ENCODE results near the gene ARPC3.
"Not testable (repeated sequence)": the region's sequence is repeated elsewhere in the genome, so short reads cannot be mapped to it uniquely, and the experiment has no call there.

The ARPC3 gene

DNA sequence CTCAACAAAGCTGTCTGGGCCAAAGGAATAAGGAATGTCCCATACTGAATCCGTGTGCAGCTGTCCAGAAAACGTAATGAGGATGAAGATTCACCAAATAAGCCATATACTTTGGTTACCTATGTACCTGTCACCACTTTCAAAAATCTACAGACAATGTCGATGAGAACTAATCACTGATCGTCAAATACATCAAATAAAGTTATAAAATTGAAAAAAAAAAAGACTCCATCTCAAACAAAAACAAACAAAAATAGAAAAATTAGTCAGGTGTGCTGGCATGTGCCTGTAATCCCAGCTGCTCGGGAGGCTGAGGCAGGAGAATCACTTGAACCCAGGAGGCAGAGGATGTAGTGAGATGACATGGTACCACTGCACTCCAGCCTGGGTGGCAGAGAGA lies 11.1 kb upstream of the ARPC3 start:
- H3K4ac ChIP-seq (ENCODE audit: low read depth, low read length); H3K9ac ChIP-seq (ENCODE audit: low read length); H3K14ac ChIP-seq (ENCODE audit: low read length); H3K23ac ChIP-seq (ENCODE audit: low read length); H3K4me2 ChIP-seq (ENCODE audit: low read length); H4K91ac ChIP-seq (ENCODE audit: low read depth, low read length); H2BK120ac ChIP-seq (ENCODE audit: insufficient read depth, low read length, poor library complexity); H2AFZ ChIP-seq (ENCODE audit: insufficient read depth, low read length, poor library complexity); H4K8ac ChIP-seq (ENCODE audit: low read depth, low read length); H3K4me3 ChIP-seq (ENCODE audit: low read depth, low read length); H2BK12ac ChIP-seq (ENCODE audit: low read length); H3K79me2 ChIP-seq (ENCODE audit: control insufficient read depth, insufficient read depth, low read length, poor library complexity); H3K27ac ChIP-seq (ENCODE audit: low read depth, low read length); H3K79me1 ChIP-seq (ENCODE audit: low read length); H3K9me3 ChIP-seq (ENCODE audit: insufficient read depth, low read depth, low read length); H3K27me3 ChIP-seq (ENCODE audit: insufficient read depth, low read length); H3K18ac ChIP-seq (ENCODE audit: low read length); H4K12ac ChIP-seq (ENCODE audit: low read depth, low read length); H2BK5ac ChIP-seq (ENCODE audit: low read depth, low read length, poor library complexity); H3K4me1 ChIP-seq (ENCODE audit: control insufficient read depth in 1 of 2, insufficient read depth in 2 of 2, low read length in 2 of 2); H2AK5ac ChIP-seq (ENCODE audit: low read length); DNase-seq: not testable (repeated sequence)
- peaks cover 16 to 25% of the 10 kb centered on the region in 2 experiments for H3K36me3 ChIP-seq (ENCODE audit: control insufficient read depth in 1 of 2, insufficient read depth in 2 of 2, low read length in 2 of 2)
- no CpG with 5 or more reads among the region's 5 CpGs for WGBS (ENCODE audit: extremely low coverage, insufficient coverage, insufficient read length)

DNA sequence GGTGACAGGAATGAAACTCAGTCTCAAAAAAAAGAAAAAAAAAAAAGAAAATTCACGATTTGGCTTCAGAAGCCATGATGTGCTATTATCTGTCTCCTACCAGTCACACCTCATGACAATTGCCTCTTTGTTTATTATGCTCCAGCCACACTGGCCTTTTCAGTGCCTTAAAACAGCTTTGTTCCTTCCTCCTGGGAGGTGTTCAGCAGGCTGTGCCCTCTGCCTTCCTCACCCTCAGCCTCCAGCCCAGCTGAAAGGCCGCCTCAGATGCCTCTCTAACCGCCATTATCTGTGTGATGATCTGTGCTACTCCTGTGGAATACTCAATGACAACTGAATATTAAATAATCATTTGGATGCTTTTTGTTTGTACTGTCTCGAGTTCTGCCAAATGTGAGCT lies 8.6 kb upstream of the ARPC3 start:
- H3K79me1 ChIP-seq (ENCODE audit: low read length): no peaks in the 10 kb centered on the region
- no peaks in the 10 kb centered on the region for H3K79me2 ChIP-seq (ENCODE audit: control insufficient read depth, insufficient read depth, low read length, poor library complexity)
- H2BK5ac ChIP-seq (ENCODE audit: low read depth, low read length, poor library complexity): no peak overlapping the region
- H3K4ac ChIP-seq (ENCODE audit: low read depth, low read length): no peak overlapping the region
- H2AFZ ChIP-seq (ENCODE audit: insufficient read depth, low read length, poor library complexity): no peak overlapping the region
- peaks cover 20 to 23% of the 10 kb centered on the region in 2 experiments for H3K36me3 ChIP-seq (ENCODE audit: control insufficient read depth in 1 of 2, insufficient read depth in 2 of 2, low read length in 2 of 2)
- no peak overlapping the region for H2AK5ac ChIP-seq (ENCODE audit: low read length)
- H2BK120ac ChIP-seq (ENCODE audit: insufficient read depth, low read length, poor library complexity): no peak overlapping the region
- H3K9me3 ChIP-seq (ENCODE audit: insufficient read depth, low read depth, low read length): no peaks in the 10 kb centered on the region
- no peak overlapping the region for H3K23ac ChIP-seq (ENCODE audit: low read length)
- H2BK12ac ChIP-seq (ENCODE audit: low read length): no peak overlapping the region
- no peak overlapping the region for H4K8ac ChIP-seq (ENCODE audit: low read depth, low read length)
- H3K9ac ChIP-seq (ENCODE audit: low read length): no peak overlapping the region
- no peak overlapping the region for H3K4me2 ChIP-seq (ENCODE audit: low read length)
- no peak overlapping the region for H3K14ac ChIP-seq (ENCODE audit: low read length)
- no peak overlapping the region for H3K18ac ChIP-seq (ENCODE audit: low read length)
- H3K27ac ChIP-seq (ENCODE audit: low read depth, low read length): no peak overlapping the region
- no peaks in the 10 kb centered on the region for H3K4me1 ChIP-seq (ENCODE audit: control insufficient read depth in 1 of 2, insufficient read depth in 2 of 2, low read length in 2 of 2)
- H4K91ac ChIP-seq (ENCODE audit: low read depth, low read length): no peak overlapping the region
- H3K4me3 ChIP-seq (ENCODE audit: low read depth, low read length): no peak overlapping the region
- no peak for DNase-seq
- H4K12ac ChIP-seq (ENCODE audit: low read depth, low read length): no peak overlapping the region
- no peaks in the 10 kb centered on the region for H3K27me3 ChIP-seq (ENCODE audit: insufficient read depth, low read length)
- no CpG with 5 or more reads among the region's 4 CpGs for WGBS (ENCODE audit: extremely low coverage, insufficient coverage, insufficient read length)

DNA sequence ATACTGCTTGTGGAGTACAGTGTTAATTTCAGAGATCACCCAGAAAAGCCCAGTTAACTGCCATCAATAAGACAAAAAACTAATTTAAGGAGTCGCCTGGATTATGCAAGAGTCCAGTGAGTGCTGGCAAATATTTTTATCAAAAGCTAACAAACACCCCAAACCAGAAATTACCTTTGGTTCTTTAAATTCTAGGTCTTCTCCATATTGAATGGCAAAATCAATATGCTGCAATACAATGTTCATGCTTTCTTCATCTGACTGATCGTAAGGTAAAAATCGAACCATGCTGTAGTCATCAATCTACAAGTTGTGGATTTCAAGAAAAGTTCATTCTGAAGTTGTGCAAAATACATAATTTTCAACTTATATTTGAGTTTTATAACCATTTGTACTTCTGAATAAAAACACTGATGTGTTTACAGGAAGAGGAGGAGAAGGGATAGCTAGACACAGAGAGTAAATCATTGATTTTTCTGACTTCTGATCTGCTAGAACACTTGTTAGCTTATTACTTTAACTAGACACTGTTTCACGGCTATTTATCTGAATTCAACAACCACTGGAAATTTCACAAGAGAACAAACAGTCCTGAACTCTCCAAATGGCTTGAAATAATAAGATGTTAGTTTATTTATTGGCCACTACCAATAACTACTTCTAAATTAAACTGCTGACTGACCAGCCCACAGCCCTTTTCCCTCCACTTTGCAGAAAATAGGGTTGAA lies 3.6 kb upstream of the ARPC3 start:
- Histone ChIP-seq H3K27ac (ENCODE audit: low read depth, low read length) (no peak overlapping the region), H3K79me2 (ENCODE audit: control insufficient read depth, insufficient read depth, low read length, poor library complexity) (peaks cover 11% of the 10 kb centered on the region), H4K91ac (ENCODE audit: low read depth, low read length) (no peak overlapping the region), H2BK120ac (ENCODE audit: insufficient read depth, low read length, poor library complexity) (no peak overlapping the region), H3K4ac (ENCODE audit: low read depth, low read length) (no peak overlapping the region), H3K23ac (ENCODE audit: low read length) (no peak overlapping the region), H3K79me1 (ENCODE audit: low read length) (peaks cover 7% of the 10 kb centered on the region), H3K36me3 (ENCODE audit: control insufficient read depth in 1 of 2, insufficient read depth in 2 of 2, low read length in 2 of 2) (peaks cover 10 to 12% of the 10 kb centered on the region in 2 experiments), H3K9ac (ENCODE audit: low read length) (no peak overlapping the region), H3K18ac (ENCODE audit: low read length) (no peak overlapping the region), H3K4me2 (ENCODE audit: low read length) (no peak overlapping the region), H2BK12ac (ENCODE audit: low read length) (no peak overlapping the region), H2BK5ac (ENCODE audit: low read depth, low read length, poor library complexity) (no peak overlapping the region), H3K4me1 (ENCODE audit: control insufficient read depth in 1 of 2, insufficient read depth in 2 of 2, low read length in 2 of 2) (peaks cover 4 to 5% of the 10 kb centered on the region in 2 experiments), H3K9me3 (ENCODE audit: insufficient read depth, low read depth, low read length) (no peaks in the 10 kb centered on the region), H2AFZ (ENCODE audit: insufficient read depth, low read length, poor library complexity) (no peak overlapping the region), H3K14ac (ENCODE audit: low read length) (no peak overlapping the region), H4K8ac (ENCODE audit: low read depth, low read length) (no peak overlapping the region), H3K27me3 (ENCODE audit: insufficient read depth, low read length) (no peaks in the 10 kb centered on the region), H4K12ac (ENCODE audit: low read depth, low read length) (no peak overlapping the region), H3K4me3 (ENCODE audit: low read depth, low read length) (no peak overlapping the region), H2AK5ac (ENCODE audit: low read length) (no peak overlapping the region)
- no CpG with 5 or more reads among the region's 4 CpGs for WGBS (ENCODE audit: extremely low coverage, insufficient coverage, insufficient read length)
- DNase-seq: no peak

DNA sequence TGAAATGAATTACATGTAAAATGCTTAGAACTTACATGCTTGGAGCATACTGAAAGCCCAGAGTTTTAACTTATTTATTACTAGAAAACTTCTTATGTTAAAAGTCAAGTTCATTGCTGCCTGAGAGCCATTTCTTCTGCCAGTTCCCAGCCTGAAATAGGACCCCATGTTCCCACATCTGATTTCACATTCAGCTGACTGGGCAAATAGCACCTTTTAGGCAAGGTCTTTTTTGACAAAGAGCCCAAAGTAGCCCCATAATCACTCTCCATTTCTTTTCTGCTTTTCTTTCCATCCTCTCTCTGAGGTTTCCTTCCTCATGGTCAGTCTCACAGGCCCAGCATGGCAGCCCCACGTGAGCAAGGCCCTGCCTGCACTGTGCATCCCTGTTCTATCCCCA lies 1.1 kb upstream of the ARPC3 start:
- H2BK5ac ChIP-seq (ENCODE audit: low read depth, low read length, poor library complexity): no peak overlapping the region
- H4K12ac ChIP-seq (ENCODE audit: low read depth, low read length): no peak overlapping the region
- no peak overlapping the region for H3K4me3 ChIP-seq (ENCODE audit: low read depth, low read length)
- no peak overlapping the region for H2BK120ac ChIP-seq (ENCODE audit: insufficient read depth, low read length, poor library complexity)
- no peak overlapping the region for H3K9ac ChIP-seq (ENCODE audit: low read length)
- no peak overlapping the region for H3K4me2 ChIP-seq (ENCODE audit: low read length)
- H3K79me1 ChIP-seq (ENCODE audit: low read length): peaks cover 7% of the 10 kb centered on the region
- H3K27me3 ChIP-seq (ENCODE audit: insufficient read depth, low read length): no peaks in the 10 kb centered on the region
- H2BK12ac ChIP-seq (ENCODE audit: low read length): no peak overlapping the region
- no CpG with 5 or more reads among the region's 1 CpG for WGBS (ENCODE audit: extremely low coverage, insufficient coverage, insufficient read length)
- H3K14ac ChIP-seq (ENCODE audit: low read length): no peak overlapping the region
- no peak overlapping the region for H3K4ac ChIP-seq (ENCODE audit: low read depth, low read length)
- no peak overlapping the region for H3K18ac ChIP-seq (ENCODE audit: low read length)
- H4K8ac ChIP-seq (ENCODE audit: low read depth, low read length): no peak overlapping the region
- no peak overlapping the region for H3K23ac ChIP-seq (ENCODE audit: low read length)
- no peak for DNase-seq
- no peak overlapping the region for H4K91ac ChIP-seq (ENCODE audit: low read depth, low read length)
- H3K36me3 ChIP-seq (ENCODE audit: control insufficient read depth in 1 of 2, insufficient read depth in 2 of 2, low read length in 2 of 2): peaks cover 8 to 10% of the 10 kb centered on the region in 2 experiments
- H2AFZ ChIP-seq (ENCODE audit: insufficient read depth, low read length, poor library complexity): no peak overlapping the region
- no peaks in the 10 kb centered on the region for H3K9me3 ChIP-seq (ENCODE audit: insufficient read depth, low read depth, low read length)
- peaks cover 4 to 5% of the 10 kb centered on the region in 2 experiments for H3K4me1 ChIP-seq (ENCODE audit: control insufficient read depth in 1 of 2, insufficient read depth in 2 of 2, low read length in 2 of 2)
- no peak overlapping the region for H3K27ac ChIP-seq (ENCODE audit: low read depth, low read length)
- no peak overlapping the region for H2AK5ac ChIP-seq (ENCODE audit: low read length)
- H3K79me2 ChIP-seq (ENCODE audit: control insufficient read depth, insufficient read depth, low read length, poor library complexity): peaks cover 15% of the 10 kb centered on the region
